MM.1S (cell line): Measurements from ENCODE around the gene MMAA.

Experiments
- CTCF ChIP-seq: fragments of 300-600 bp; sonication (generic); IDR thresholded peaks from 2 replicates; pipeline ENCODE4 v1.5.1; 2016; ENCODE audit warnings: antibody characterized with exemption, low read length, mixed read lengths
- EZH2 ChIP-seq: fragments of 300-600 bp; sonication (generic); optimal IDR thresholded peaks from 2 replicates; pipeline ENCODE3; 2017; ENCODE audit warnings: low read depth, mild to moderate bottlenecking, antibody characterized with exemption, low read length, mixed read lengths
- EZH2phosphoT487 ChIP-seq: fragments of 300-600 bp; sonication (generic); IDR thresholded peaks from 2 replicates; pipeline ENCODE4 v1.6.1; 2018; ENCODE audit warnings: antibody characterized with exemption, low read length

GRCh38 chr4:145709336-145709735, 90.2 kb downstream of the MMAA start:
- no peak for TF ChIP-seq EZH2
- TF ChIP-seq CTCF = no peak
- TF ChIP-seq EZH2phosphoT487 = no peak
